HepG2 (cell line): ENCODE measurements around the gene MVK. TPM values are rescaled to one million over a fixed set of nuclear protein-coding genes. Genes with fewer than 3 reads are reported as not detected.

ENCODE experiments used
- ATAC-seq: fragments of 200-7000 bp; cut with Tn5 transposase; 3 replicates; pipeline ENCODE4 v1.9.1; 2020; ENCODE audit warnings: mild to moderate bottlenecking, moderate library complexity
- BruUV-seq: library from RNA; stranded (reverse); fragments of 400-500 nt; replicated peaks from 2 replicates; lab custom pipeline; 2021; lab: Mats Ljungman, UMichigan
- CTCF ChIA-PET: fragments of 300-600 bp; formaldehyde crosslinking; extraction: SDS; loops from one replicate; lab custom pipeline; 2021; ENCODE audit warnings: low total read pairs, inconsistent platforms, low intra/inter-chr PET ratio; lab: Yijun Ruan, JAX
- POLR2A ChIA-PET: fragments of 350-600 bp; sonication (Branson Sonifier 250); formaldehyde crosslinking; loops from one replicate; lab custom pipeline; 2020; ENCODE audit warnings: antibody characterized with exemption, inconsistent platforms; lab: Yijun Ruan, JAX
- DNase-seq: peaks from one replicate; pipeline ENCODE4 v3.0.0-alpha.2; 2015; ENCODE audit warnings: low spot score
- FAIRE-seq: peaks from 3 replicates; lab custom pipeline; 2011; peaks lifted over from hg19 to GRCh38; lab: Jason Lieb, UNC
- H2AFZ ChIP-seq: one replicate; pipeline ENCODE4 v1.6.1; 2011; ENCODE audit warnings: low read length, inconsistent platforms
- H3K27ac ChIP-seq: fragments of 300-600 bp; 3 replicates; pipeline ENCODE4 v1.8.0; 2011; ENCODE audit warnings: mixed run types, mild to moderate bottlenecking, mixed read lengths, low read length, inconsistent platforms; ENCODE audit not compliant: insufficient read depth; ENCODE audit errors: extremely low read length
- H3K27me3 ChIP-seq, 2 experiments: fragments of 200-600 bp in 1 of 2; 2 replicates in 1 of 2; 3 replicates in 1 of 2; pipeline versions ENCODE4 v1.6.0 to v1.8.0; 2011; ENCODE audit warnings: low read length in 2 of 2, mild to moderate bottlenecking in 2 of 2, moderate library complexity in 2 of 2, inconsistent platforms in 1 of 2; ENCODE audit not compliant: insufficient read depth in 2 of 2, control insufficient read depth in 1 of 2
- H3K36me3 ChIP-seq, 2 experiments: fragments of 200-600 bp in 1 of 2; replicated peaks in 1 of 2; 2 replicates in 1 of 2; 3 replicates in 1 of 2; pipeline versions ENCODE4 v1.5.1 to v1.8.0; 2011; ENCODE audit warnings: low read length in 2 of 2, inconsistent platforms in 1 of 2; ENCODE audit not compliant: insufficient read depth in 2 of 2, control insufficient read depth in 1 of 2
- H3K4me1 ChIP-seq: 2 replicates; pipeline ENCODE4 v1.5.1; 2012; ENCODE audit warnings: low read length, inconsistent platforms; ENCODE audit not compliant: insufficient read depth
- H3K4me2 ChIP-seq: 2 replicates; pipeline ENCODE4 v1.6.0; 2011; ENCODE audit warnings: low read depth, low read length, inconsistent platforms
- H3K4me3 ChIP-seq, 3 experiments: fragments of 200-600 bp in 1 of 3; sonication (generic), shearing (Covaris generic) in 1 of 3; replicated peaks in 1 of 3; 2 replicates each; pipeline ENCODE4 v1.5.1; 2011 to 2016; ENCODE audit warnings: low read length in 3 of 3, inconsistent platforms in 2 of 3, low read depth in 2 of 3, mild to moderate bottlenecking in 2 of 3, control low read depth in 1 of 3, mixed read lengths in 1 of 3; ENCODE audit not compliant: insufficient read depth in 1 of 3
- H3K79me2 ChIP-seq: one replicate; pipeline ENCODE4 v1.6.1; 2011; ENCODE audit warnings: low read length, inconsistent platforms; ENCODE audit not compliant: insufficient read depth
- H3K9ac ChIP-seq: 2 replicates; pipeline ENCODE4 v1.6.0; 2011; ENCODE audit warnings: mild to moderate bottlenecking, low read depth, low read length, inconsistent platforms; ENCODE audit not compliant: insufficient read depth
- H3K9me3 ChIP-seq: 2 replicates; pipeline ENCODE4 v1.5.1; 2012; ENCODE audit warnings: mild to moderate bottlenecking, low read length
- H4K20me1 ChIP-seq: 2 replicates; pipeline ENCODE4 v1.6.0; 2011; ENCODE audit warnings: inconsistent platforms, mild to moderate bottlenecking, low read length, moderate library complexity; ENCODE audit not compliant: insufficient read depth
- BORCS8-MEF2B ChIP-seq: sonication (generic); formaldehyde crosslinking; IDR thresholded peaks from 2 replicates; pipeline ENCODE4 v1.8.0; 2022; ENCODE audit warnings: mild to moderate bottlenecking, missing genetic modification reagents
- CCAR2 ChIP-seq: fragments of 200-400 bp; formaldehyde crosslinking; optimal IDR thresholded peaks from 2 replicates; pipeline ENCODE3; 2018; ENCODE audit warnings: low read depth, mild to moderate bottlenecking, low read length, moderate library complexity
- FOXP1 ChIP-seq, 2 experiments: fragments of 450-650 bp in 1 of 2; IDR thresholded peaks; 2 replicates each; pipeline ENCODE4 v1.6.1; 2017 to 2018; ENCODE audit warnings: antibody characterized with exemption in 1 of 2
- MATR3 ChIP-seq: sonication (generic); formaldehyde crosslinking; IDR thresholded peaks from 2 replicates; pipeline ENCODE4 v1.4.0; 2020; ENCODE audit warnings: missing genetic modification reagents
- MXI1 ChIP-seq: IDR thresholded peaks from 3 replicates; pipeline ENCODE4 v1.6.1; 2012; ENCODE audit warnings: low read depth, low read length, inconsistent platforms, borderline replicate concordance
- TCF7L2 ChIP-seq: IDR thresholded peaks from 2 replicates; pipeline ENCODE4 v1.6.1; 2011; ENCODE audit warnings: mild to moderate bottlenecking, low read depth, low read length, moderate library complexity
- TOPORS ChIP-seq: sonication (generic); formaldehyde crosslinking; IDR thresholded peaks from 2 replicates; pipeline ENCODE4 v1.8.0; 2023; ENCODE audit warnings: mild to moderate bottlenecking, missing genetic modification reagents
- ZFY ChIP-seq: sonication (generic); formaldehyde crosslinking; IDR thresholded peaks from 2 replicates; pipeline ENCODE4 v1.4.0; 2020; ENCODE audit warnings: missing genetic modification reagents
- ZNF143 ChIP-seq: sonication (generic); formaldehyde crosslinking; IDR thresholded peaks from 2 replicates; pipeline ENCODE4 v1.4.0; 2020; ENCODE audit warnings: missing genetic modification reagents
- ZNF331 ChIP-seq: sonication (generic); formaldehyde crosslinking; IDR thresholded peaks from 2 replicates; pipeline ENCODE4 v1.4.0; 2020; ENCODE audit warnings: missing genetic modification reagents
- ZNF350 ChIP-seq: sonication (generic); formaldehyde crosslinking; IDR thresholded peaks from 2 replicates; pipeline ENCODE4 v1.4.0; 2020; ENCODE audit warnings: mild to moderate bottlenecking, low read depth, missing genetic modification reagents, borderline replicate concordance
- ZNF644 ChIP-seq: IDR thresholded peaks from 2 replicates; pipeline ENCODE4 v1.6.1; 2016; ENCODE audit warnings: low read depth
- WGBS: methylation state at CpG from one replicate; pipeline ENCODE4 v1.1.6; 2017; ENCODE audit warnings: low lambda C conversion rate; 5-methylcytosine and 5-hydroxymethylcytosine counted together
- in situ Hi-C: cut with HindIII; loops from 2 replicates; pipeline ENCODE4 v1.10.0; 2017; ENCODE audit warnings: low pct_unique_long_range_greater_than_20kb; ENCODE audit not compliant: extremely low pct_ligation_motif_present
- intact Hi-C: fragments of 100-400 bp; cut with micrococcal nuclease; formaldehyde crosslinking; loops from one replicate; pipeline ENCODE4 v1.10.0; 2022; ENCODE audit not compliant: unreplicated experiment
- polyA plus RNA-seq, 8 experiments: library from polyadenylated mRNA; depleted of rRNA in 3 of 8; stranded (reverse) in 7 of 8; unstranded in 1 of 8; fragments of >200 nt; fragmentation: Illumina TruSeq in 4 of 8; extraction: Trizol in 4 of 8; gene quantifications; 2 replicates each; pipeline versions ENCODE4 v1.2.1 to v1.2.3, GENCODE V29; 2011 to 2016; ENCODE audit warnings: low read depth in 4 of 8, missing spikeins in 1 of 8, mixed read lengths in 1 of 8; ENCODE audit not compliant: insufficient read depth in 1 of 8
- total RNA-seq, 5 experiments: library from RNA; depleted of rRNA; stranded (reverse); fragments of >200 nt; fragmentation: Illumina TruSeq; extraction: Trizol; gene quantifications; 2 replicates each; pipeline ENCODE4 v1.2.3, GENCODE V29; 2016; ENCODE audit warnings: low read depth in 1 of 5
- TF ChIP-seq, protein P1 (sequence below): sonication (generic); formaldehyde crosslinking; IDR thresholded peaks from 2 replicates; pipeline ENCODE4 v1.8.0; 2022; ENCODE audit warnings: missing genetic modification reagents, low read depth, mild to moderate bottlenecking, borderline replicate concordance
- TF ChIP-seq, protein P2 (sequence below): sonication (generic); formaldehyde crosslinking; IDR thresholded peaks from 2 replicates; pipeline ENCODE4 v1.5.1; 2020; ENCODE audit warnings: mild to moderate bottlenecking, missing genetic modification reagents, borderline replicate concordance
- TF ChIP-seq, protein P3 (sequence below): sonication (generic); formaldehyde crosslinking; IDR thresholded peaks from 2 replicates; pipeline ENCODE4 v1.4.0; 2020; ENCODE audit warnings: missing genetic modification reagents

Gene MVK
- total and polyA plus RNA-seq, 2 of the 13 experiments (the other 11 are each of a cell fraction or from before 2014, with no cell fraction given): 11.6 to 66.9 TPM

DNA sequence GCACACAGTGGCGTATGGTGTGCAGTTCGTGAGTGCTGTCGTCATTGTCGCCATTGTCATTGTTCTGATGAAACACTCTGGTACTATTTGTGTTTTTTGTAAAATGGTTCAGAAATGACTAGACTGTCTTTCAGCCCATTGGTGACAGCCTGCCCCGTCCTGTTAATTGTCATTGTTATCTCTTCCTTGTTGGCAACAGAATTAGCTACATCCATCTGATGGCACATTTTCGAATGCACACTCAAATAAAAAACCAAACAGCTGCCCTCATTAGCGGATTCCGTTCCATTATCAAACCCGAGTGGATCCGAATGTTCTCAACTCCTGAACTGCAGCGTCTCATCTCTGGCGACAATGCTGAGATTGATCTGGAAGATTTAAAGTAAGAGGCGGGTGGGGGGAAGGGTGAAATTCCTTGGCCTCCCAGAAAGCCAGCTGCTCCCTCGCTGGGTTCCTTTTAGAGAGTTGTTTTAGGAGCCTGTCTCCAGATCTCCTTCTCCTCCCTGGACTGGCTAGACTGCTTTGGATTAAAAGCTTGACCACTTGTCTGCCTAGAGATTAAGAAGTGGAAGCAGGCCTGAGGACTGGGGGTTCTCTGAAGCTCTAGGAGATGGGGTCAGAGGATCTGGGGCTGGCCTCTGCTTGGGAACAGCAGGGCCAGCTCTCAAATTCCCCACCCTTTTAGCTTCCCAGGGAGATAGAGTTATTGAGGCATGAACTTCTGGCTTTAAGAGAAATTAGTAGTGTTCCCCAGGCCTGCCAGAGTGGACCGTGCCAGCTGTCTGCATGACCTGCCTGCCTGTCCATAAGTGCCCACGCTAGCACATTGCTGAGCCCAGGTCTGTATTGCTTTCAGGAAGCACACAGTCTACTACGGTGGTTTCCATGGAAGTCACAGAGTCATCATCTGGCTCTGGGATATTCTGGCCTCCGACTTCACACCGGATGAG is 43.6 kb upstream of the MVK start (continued):
- TF ChIP-seq CCAR2: no peak
- no peak for TF ChIP-seq TOPORS
- no peak for TF ChIP-seq ZFY (CRISPR knock-in tag)
- TF ChIP-seq, protein P1, sequence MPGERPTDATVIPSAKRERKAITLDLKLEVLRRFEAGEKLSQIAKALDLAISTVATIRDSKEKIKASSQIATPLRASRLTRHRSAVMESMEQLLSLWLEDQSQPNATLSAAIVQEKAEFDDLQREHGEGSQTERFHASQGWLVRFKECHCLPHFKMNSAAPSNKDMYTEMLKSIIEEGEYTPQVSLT (CRISPR knock-in tag): no peak
- TF ChIP-seq ZNF644 (CRISPR knock-in tag): no peak
- TF ChIP-seq ZNF331 (CRISPR knock-in tag): no peak
- no peak for TF ChIP-seq MXI1
- TF ChIP-seq ZNF143 (CRISPR knock-in tag): no peak

DNA sequence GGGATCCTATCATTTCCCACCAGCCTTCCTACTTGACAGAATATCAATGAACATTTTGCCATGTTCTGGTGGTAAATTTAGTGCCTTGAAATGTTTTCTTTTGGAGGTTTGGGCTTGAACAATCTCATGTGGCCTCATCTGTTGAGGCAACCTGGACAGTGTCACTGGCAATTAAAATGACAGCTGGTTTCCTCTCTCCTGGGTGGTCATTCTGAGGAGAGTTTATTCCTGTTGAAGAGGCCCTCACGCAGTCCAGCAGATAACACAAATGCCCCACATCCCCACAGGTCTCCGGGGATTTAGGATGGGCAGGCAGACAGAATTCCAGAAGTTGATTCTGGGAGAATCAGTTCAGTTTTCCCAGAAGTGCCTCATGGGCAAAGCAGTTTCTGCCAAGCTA is 42.2 kb upstream of the MVK start:
- intact Hi-C loops: no loop called here
- ChIA-PET CTCF (no interaction called here), POLR2A (no interaction called here)
- DNase-seq (no peak), ATAC-seq (no peak), FAIRE-seq (no peak)
- Histone ChIP-seq H3K4me2 (no peak overlapping the region), H2AFZ (no peak overlapping the region), H3K36me3 (peaks cover 7 to 11% of the 10 kb centered on the region in 2 experiments; a peak in 3 of 5 replicates), H3K27me3 (no peaks in the 10 kb centered on the region), H3K27ac (no peak overlapping the region), H3K9ac (no peak overlapping the region), H3K9me3 (no peaks in the 10 kb centered on the region), H3K79me2 (no peaks in the 10 kb centered on the region), H3K4me1 (peaks cover 16% of the 10 kb centered on the region), H4K20me1 (no peaks in the 10 kb centered on the region), H3K4me3 (no peak overlapping the region)
- in situ Hi-C loops: no loop called here
- no TSS peak for BruUV-seq
- no CpG with 5 or more reads among the region's 2 CpGs for WGBS
- TF ChIP-seq ZNF350 (CRISPR knock-in tag) (no peak), FOXP1 (IDR thresholded peaks at IDR 0.05) (no peak), FOXP1 (CRISPR knock-in tag; IDR thresholded peaks at IDR 0.05) (no peak), MATR3 (CRISPR knock-in tag) (no peak), BORCS8-MEF2B (no peak), TCF7L2 (no peak)
- TF ChIP-seq, protein P2, sequence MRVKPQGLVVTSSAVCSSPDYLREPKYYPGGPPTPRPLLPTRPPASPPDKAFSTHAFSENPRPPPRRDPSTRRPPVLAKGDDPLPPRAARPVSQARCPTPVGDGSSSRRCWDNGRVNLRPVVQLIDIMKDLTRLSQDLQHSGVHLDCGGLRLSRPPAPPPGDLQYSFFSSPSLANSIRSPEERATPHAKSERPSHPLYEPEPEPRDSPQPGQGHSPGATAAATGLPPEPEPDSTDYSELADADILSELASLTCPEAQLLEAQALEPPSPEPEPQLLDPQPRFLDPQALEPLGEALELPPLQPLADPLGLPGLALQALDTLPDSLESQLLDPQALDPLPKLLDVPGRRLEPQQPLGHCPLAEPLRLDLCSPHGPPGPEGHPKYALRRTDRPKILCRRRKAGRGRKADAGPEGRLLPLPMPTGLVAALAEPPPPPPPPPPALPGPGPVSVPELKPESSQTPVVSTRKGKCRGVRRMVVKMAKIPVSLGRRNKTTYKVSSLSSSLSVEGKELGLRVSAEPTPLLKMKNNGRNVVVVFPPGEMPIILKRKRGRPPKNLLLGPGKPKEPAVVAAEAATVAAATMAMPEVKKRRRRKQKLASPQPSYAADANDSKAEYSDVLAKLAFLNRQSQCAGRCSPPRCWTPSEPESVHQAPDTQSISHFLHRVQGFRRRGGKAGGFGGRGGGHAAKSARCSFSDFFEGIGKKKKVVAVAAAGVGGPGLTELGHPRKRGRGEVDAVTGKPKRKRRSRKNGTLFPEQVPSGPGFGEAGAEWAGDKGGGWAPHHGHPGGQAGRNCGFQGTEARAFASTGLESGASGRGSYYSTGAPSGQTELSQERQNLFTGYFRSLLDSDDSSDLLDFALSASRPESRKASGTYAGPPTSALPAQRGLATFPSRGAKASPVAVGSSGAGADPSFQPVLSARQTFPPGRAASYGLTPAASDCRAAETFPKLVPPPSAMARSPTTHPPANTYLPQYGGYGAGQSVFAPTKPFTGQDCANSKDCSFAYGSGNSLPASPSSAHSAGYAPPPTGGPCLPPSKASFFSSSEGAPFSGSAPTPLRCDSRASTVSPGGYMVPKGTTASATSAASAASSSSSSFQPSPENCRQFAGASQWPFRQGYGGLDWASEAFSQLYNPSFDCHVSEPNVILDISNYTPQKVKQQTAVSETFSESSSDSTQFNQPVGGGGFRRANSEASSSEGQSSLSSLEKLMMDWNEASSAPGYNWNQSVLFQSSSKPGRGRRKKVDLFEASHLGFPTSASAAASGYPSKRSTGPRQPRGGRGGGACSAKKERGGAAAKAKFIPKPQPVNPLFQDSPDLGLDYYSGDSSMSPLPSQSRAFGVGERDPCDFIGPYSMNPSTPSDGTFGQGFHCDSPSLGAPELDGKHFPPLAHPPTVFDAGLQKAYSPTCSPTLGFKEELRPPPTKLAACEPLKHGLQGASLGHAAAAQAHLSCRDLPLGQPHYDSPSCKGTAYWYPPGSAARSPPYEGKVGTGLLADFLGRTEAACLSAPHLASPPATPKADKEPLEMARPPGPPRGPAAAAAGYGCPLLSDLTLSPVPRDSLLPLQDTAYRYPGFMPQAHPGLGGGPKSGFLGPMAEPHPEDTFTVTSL (CRISPR knock-in tag): no peak
- TF ChIP-seq, protein P3, sequence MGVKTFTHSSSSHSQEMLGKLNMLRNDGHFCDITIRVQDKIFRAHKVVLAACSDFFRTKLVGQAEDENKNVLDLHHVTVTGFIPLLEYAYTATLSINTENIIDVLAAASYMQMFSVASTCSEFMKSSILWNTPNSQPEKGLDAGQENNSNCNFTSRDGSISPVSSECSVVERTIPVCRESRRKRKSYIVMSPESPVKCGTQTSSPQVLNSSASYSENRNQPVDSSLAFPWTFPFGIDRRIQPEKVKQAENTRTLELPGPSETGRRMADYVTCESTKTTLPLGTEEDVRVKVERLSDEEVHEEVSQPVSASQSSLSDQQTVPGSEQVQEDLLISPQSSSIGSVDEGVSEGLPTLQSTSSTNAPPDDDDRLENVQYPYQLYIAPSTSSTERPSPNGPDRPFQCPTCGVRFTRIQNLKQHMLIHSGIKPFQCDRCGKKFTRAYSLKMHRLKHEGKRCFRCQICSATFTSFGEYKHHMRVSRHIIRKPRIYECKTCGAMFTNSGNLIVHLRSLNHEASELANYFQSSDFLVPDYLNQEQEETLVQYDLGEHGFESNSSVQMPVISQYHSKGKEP (CRISPR knock-in tag): no peak
